Measurements from ENCODE around the gene PCDHGA1.

PCDHGA1 gene

DNA sequence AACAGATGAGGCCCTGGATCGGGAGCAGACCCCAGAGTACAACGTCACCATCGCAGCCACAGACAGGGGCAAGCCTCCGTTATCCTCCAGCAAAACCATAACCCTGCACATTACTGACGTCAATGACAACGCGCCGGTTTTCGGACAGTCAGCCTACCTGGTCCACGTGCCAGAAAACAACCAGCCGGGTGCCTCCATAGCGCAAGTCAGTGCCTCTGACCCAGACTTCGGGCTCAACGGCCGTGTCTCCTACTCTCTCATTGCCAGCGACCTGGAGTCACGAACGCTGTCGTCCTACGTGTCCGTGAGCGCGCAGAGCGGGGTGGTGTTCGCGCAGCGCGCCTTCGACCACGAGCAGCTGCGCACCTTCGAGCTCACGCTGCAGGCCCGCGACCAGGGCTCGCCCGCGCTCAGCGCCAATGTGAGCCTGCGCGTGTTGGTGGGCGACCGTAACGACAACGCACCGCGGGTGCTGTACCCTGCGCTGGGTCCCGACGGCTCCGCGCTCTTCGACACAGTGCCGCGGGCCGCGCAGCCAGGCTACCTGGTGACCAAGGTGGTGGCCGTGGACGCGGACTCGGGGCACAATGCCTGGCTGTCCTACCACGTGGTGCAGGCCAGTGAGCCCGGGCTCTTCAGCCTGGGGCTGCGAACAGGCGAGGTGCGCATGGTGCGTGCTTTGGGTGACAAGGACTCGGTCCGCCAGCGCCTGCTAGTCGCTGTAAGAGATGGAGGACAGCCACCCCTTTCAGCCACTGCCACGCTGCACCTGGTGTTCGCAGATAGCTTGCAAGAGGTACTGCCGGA lies 89.0 kb downstream of the PCDHGA1 start:
- Histone ChIP-seq H3K36me3 (ENCODE audit: insufficient read depth, insufficient read length, low read length) (peaks cover 5% of the 10 kb centered on the region), H3K4me3 (ENCODE audit: insufficient read length, low read depth) (no peak overlapping the region), H3K9me3 (ENCODE audit: insufficient read depth, low read length) (peaks cover 52% of the 10 kb centered on the region), H3K27me3 (ENCODE audit: insufficient read depth, insufficient read length) (peaks cover 25% of the 10 kb centered on the region), H3K4me1 (ENCODE audit: insufficient read depth, insufficient read length) (no peaks in the 10 kb centered on the region), H3K9ac (ENCODE audit: insufficient read length, low read depth) (no peak overlapping the region)
- TF ChIP-seq YY1 (IDR thresholded peaks at IDR 0.05; ENCODE audit: insufficient read depth, insufficient read length) (no peak), SUZ12 (IDR thresholded peaks at IDR 0.05; ENCODE audit: extremely low read depth, insufficient read depth, insufficient read length) (no peak), ZNF274 (IDR thresholded peaks at IDR 0.05; ENCODE audit: low read depth, low read length) (no peak)
- DNase-seq (ENCODE audit: low read depth, low spot score) = no peak

DNA sequence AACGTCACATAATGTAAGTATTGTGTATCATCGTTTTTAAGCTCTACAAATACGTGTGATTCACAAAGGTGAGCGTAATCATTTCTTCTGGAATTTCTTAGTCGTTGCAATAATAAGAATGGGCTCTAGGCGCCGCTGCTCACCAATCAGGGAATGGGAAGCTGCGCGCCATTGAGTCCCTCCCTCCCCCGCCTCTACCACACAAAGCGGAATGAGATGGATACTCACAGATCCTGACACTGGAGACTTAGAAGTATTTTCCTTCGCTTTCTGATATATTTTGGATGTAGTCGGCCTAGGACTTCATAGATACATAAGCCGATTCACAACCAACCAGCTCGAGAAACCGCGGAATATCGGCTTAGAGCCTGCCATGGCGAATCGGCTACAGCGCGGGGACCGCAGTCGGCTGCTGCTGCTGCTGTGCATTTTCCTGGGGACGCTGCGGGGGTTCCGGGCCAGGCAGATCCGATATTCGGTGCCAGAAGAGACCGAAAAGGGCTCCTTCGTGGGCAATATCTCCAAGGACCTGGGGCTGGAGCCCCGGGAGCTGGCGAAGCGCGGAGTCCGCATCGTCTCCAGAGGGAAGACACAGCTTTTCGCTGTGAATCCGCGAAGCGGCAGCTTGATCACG lies 90.7 kb downstream of the PCDHGA1 start, which contains the start of gene PCDHGA11:
Gene PCDHGA11, plus strand, starts transcription at position 197 of the 634 bp plus-strand sequence. Its CDS starts 177 bp downstream, at position 374.
- H3K9me3 ChIP-seq (ENCODE audit: insufficient read depth, low read length) = peaks cover 52% of the 10 kb centered on the region
- no peak for DNase-seq (ENCODE audit: low read depth, low spot score)
- H3K27me3 ChIP-seq (ENCODE audit: insufficient read depth, insufficient read length) = peaks cover 25% of the 10 kb centered on the region
- H3K4me3 ChIP-seq (ENCODE audit: insufficient read length, low read depth) = peak within 1 kb of the TSS; percentile 47
- no peaks in the 10 kb centered on the region for H3K4me1 ChIP-seq (ENCODE audit: insufficient read depth, insufficient read length)
- peaks cover 5% of the 10 kb centered on the region for H3K36me3 ChIP-seq (ENCODE audit: insufficient read depth, insufficient read length, low read length)
- TF ChIP-seq SUZ12 (IDR thresholded peaks at IDR 0.05; ENCODE audit: extremely low read depth, insufficient read depth, insufficient read length) (no peak), YY1 (IDR thresholded peaks at IDR 0.05; ENCODE audit: insufficient read depth, insufficient read length) (peak; percentile 37), ZNF274 (IDR thresholded peaks at IDR 0.05; ENCODE audit: low read depth, low read length) (no peak)
- peak within 1 kb of the TSS; percentile 83 for H3K9ac ChIP-seq (ENCODE audit: insufficient read length, low read depth)

DNA sequence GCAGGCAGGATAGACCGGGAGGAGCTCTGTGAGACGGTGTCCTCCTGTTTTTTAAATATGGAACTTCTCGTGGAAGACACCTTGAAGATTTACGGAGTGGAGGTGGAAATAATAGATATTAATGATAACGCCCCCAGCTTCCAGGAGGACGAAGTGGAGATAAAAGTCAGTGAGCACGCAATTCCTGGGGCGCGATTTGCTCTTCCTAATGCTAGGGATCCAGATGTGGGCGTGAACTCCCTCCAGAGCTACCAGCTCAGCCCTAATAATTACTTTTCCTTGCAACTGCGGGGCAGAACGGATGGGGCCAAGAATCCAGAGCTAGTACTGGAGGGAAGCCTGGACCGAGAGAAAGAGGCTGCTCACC lies 91.2 kb downstream of the PCDHGA1 start:
- Histone ChIP-seq H3K9me3 (ENCODE audit: insufficient read depth, low read length) (peaks cover 52% of the 10 kb centered on the region), H3K27me3 (ENCODE audit: insufficient read depth, insufficient read length) (peaks cover 25% of the 10 kb centered on the region), H3K4me3 (ENCODE audit: insufficient read length, low read depth) (peak overlapping the region; percentile 47), H3K9ac (ENCODE audit: insufficient read length, low read depth) (peak overlapping the region; percentile 83), H3K36me3 (ENCODE audit: insufficient read depth, insufficient read length, low read length) (peaks cover 5% of the 10 kb centered on the region), H3K4me1 (ENCODE audit: insufficient read depth, insufficient read length) (no peaks in the 10 kb centered on the region)
- DNase-seq (ENCODE audit: low read depth, low spot score) = no peak
- TF ChIP-seq ZNF274 (IDR thresholded peaks at IDR 0.05; ENCODE audit: low read depth, low read length) = no peak

DNA sequence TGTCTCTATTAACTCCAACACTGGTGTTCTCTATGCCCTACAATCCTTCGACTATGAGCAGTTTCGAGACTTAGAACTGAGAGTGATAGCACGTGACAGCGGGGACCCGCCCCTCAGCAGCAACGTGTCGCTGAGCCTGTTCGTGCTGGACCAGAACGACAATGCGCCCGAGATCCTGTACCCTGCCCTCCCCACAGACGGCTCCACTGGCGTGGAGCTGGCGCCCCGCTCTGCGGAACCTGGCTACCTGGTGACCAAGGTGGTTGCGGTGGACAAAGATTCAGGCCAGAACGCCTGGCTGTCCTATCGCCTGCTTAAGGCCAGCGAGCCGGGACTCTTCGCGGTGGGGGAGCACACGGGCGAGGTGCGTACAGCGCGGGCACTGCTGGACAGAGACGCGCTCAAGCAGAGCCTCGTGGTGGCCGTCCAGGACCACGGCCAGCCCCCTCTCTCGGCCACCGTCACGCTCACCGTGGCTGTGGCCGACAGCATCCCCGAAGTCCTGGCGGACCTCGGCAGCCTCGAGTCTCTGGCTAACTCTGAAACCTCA lies 92.5 kb downstream of the PCDHGA1 start:
- DNase-seq (ENCODE audit: low read depth, low spot score) = no peak
- Histone ChIP-seq H3K9me3 (ENCODE audit: insufficient read depth, low read length) (peaks cover 57% of the 10 kb centered on the region), H3K4me3 (ENCODE audit: insufficient read length, low read depth) (no peak overlapping the region), H3K36me3 (ENCODE audit: insufficient read depth, insufficient read length, low read length) (peaks cover 10% of the 10 kb centered on the region), H3K9ac (ENCODE audit: insufficient read length, low read depth) (no peak overlapping the region), H3K4me1 (ENCODE audit: insufficient read depth, insufficient read length) (no peaks in the 10 kb centered on the region), H3K27me3 (ENCODE audit: insufficient read depth, insufficient read length) (peaks cover 25% of the 10 kb centered on the region)
- TF ChIP-seq YY1 (IDR thresholded peaks at IDR 0.05; ENCODE audit: insufficient read depth, insufficient read length) (no peak), SUZ12 (IDR thresholded peaks at IDR 0.05; ENCODE audit: extremely low read depth, insufficient read depth, insufficient read length) (no peak), ZNF274 (IDR thresholded peaks at IDR 0.05; ENCODE audit: low read depth, low read length) (no peak)

DNA sequence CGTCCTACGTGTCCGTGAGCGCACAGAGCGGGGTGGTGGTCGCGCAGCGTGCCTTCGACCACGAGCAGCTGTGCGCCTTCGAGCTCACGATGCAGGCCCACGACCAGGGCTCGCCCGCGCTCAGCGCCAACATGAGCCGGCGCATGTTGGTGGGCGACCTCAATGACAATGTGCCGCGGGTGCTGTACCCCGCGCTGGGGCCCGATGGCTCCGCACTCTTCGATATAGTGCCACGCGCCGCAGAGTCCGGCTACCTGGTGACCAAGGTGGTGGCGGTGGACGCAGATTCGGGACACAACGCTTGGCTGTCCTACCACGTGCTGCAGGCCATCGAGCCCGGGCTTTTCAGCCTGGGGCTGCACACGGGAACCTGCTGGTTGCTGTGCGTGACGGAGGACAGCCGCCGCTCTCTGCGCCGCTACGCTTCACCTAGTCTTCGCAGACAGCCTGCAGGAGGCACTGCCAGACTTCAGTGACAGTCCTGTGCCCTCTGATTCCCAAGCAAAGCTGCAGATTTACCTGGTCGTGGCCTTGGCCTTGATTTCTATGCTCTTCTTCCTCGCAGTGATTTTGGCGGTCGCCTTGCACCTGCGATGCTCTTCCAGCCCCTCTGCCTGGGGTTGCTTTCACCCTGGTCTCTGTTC lies 97.6 kb downstream of the PCDHGA1 start:
- Histone ChIP-seq H3K4me3 (ENCODE audit: insufficient read length, low read depth) (no peak overlapping the region), H3K9me3 (ENCODE audit: insufficient read depth, low read length) (peaks cover 39% of the 10 kb centered on the region), H3K4me1 (ENCODE audit: insufficient read depth, insufficient read length) (no peaks in the 10 kb centered on the region), H3K9ac (ENCODE audit: insufficient read length, low read depth) (no peak overlapping the region), H3K36me3 (ENCODE audit: insufficient read depth, insufficient read length, low read length) (peaks cover 5% of the 10 kb centered on the region), H3K27me3 (ENCODE audit: insufficient read depth, insufficient read length) (no peaks in the 10 kb centered on the region)
- TF ChIP-seq YY1 (IDR thresholded peaks at IDR 0.05; ENCODE audit: insufficient read depth, insufficient read length) = no peak
- TF ChIP-seq ZNF274 (IDR thresholded peaks at IDR 0.05; ENCODE audit: low read depth, low read length) = no peak
- TF ChIP-seq SUZ12 (IDR thresholded peaks at IDR 0.05; ENCODE audit: extremely low read depth, insufficient read depth, insufficient read length) = no peak
- DNase-seq (ENCODE audit: low read depth, low spot score) = no peak

DNA sequence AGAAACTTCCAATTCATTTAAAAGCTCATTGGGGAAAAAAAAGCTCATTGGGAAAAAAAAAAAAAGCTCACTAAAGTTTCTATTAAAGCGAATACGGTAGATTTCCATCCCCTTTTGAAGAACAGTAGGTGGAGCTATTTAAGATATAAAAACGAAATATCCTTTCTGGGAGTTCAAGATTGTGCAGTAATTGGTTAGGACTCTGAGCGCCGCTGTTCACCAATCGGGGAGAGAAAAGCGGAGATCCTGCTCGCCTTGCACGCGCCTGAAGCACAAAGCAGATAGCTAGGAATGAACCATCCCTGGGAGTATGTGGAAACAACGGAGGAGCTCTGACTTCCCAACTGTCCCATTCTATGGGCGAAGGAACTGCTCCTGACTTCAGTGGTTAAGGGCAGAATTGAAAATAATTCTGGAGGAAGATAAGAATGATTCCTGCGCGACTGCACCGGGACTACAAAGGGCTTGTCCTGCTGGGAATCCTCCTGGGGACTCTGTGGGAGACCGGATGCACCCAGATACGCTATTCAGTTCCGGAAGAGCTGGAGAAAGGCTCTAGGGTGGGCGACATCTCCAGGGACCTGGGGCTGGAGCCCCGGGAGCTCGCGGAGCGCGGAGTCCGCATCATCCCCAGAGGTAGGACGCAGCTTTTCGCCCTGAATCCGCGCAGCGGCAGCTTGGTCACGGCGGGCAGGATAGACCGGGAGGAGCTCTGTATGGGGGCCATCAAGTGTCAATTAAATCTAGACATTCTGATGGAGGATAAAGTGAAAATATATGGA lies 100.2 kb downstream of the PCDHGA1 start, which contains the start of gene PCDHGA12:
Gene PCDHGA12, plus strand, starts transcription at position 176 of the 782 bp plus-strand sequence. Its CDS starts 253 bp downstream, at position 429.
- Histone ChIP-seq H3K4me1 (ENCODE audit: insufficient read depth, insufficient read length) (no peaks in the 10 kb centered on the region), H3K9ac (ENCODE audit: insufficient read length, low read depth) (no peak within 1 kb of the TSS), H3K9me3 (ENCODE audit: insufficient read depth, low read length) (peaks cover 28% of the 10 kb centered on the region; the same call in 1 of the 2 replicates), H3K27me3 (ENCODE audit: insufficient read depth, insufficient read length) (no peaks in the 10 kb centered on the region), H3K4me3 (ENCODE audit: insufficient read length, low read depth) (no peak within 1 kb of the TSS), H3K36me3 (ENCODE audit: insufficient read depth, insufficient read length, low read length) (peaks cover 5% of the 10 kb centered on the region)
- DNase-seq (ENCODE audit: low read depth, low spot score) = no peak
- TF ChIP-seq SUZ12 (IDR thresholded peaks at IDR 0.05; ENCODE audit: extremely low read depth, insufficient read depth, insufficient read length) (no peak), YY1 (IDR thresholded peaks at IDR 0.05; ENCODE audit: insufficient read depth, insufficient read length) (no peak), ZNF274 (IDR thresholded peaks at IDR 0.05; ENCODE audit: low read depth, low read length) (no peak)
